Measurements from ENCODE around the gene PSMA6.
"Not testable (repeated sequence)": the region's sequence is repeated elsewhere in the genome, so short reads cannot be mapped to it uniquely, and the experiment has no call there.

Gene PSMA6

GRCh38 chr14:35317820-35318219 is 25.6 kb downstream of the PSMA6 start:
- no peak overlapping the region for H3K27ac ChIP-seq (ENCODE audit: low read length)
- no peak overlapping the region for H3K4me3 ChIP-seq (ENCODE audit: low read length in 2 of 2)
- H3K4me1 ChIP-seq (ENCODE audit: control insufficient read depth, insufficient read depth, low read length): no peaks in the 10 kb centered on the region
- H3K27me3 ChIP-seq (ENCODE audit: control insufficient read depth in 1 of 2, insufficient read depth in 2 of 2, low read length in 2 of 2): no peaks in the 10 kb centered on the region
- no peaks in the 10 kb centered on the region for H3K9me3 ChIP-seq (ENCODE audit: control insufficient read depth in 2 of 2, low read length in 2 of 2)
- H3K9ac ChIP-seq (ENCODE audit: low read length in 2 of 2): no peak overlapping the region
- H3K36me3 ChIP-seq (ENCODE audit: control insufficient read depth in 2 of 2, insufficient read depth in 2 of 2, low read length in 2 of 2): peaks cover 33 to 43% of the 10 kb centered on the region in 2 donors

DNA sequence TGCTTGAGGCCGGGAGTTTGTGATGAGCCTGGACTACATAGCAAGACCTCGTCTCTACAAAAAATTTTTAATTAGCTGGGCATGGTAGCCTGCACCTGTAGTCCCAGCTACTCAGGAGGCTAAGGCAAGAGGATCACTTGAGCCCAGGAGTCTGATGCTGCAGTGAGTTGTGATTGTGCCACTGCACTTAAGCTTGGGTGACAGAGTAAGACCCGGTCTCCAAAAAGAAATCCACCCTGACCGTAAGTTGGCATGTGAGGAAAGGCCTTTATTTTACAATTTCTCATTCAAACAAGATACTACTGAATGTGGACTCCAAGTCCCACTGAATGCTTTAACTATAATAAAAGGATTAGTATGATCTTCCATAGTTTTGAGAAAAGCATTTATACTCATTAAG is 27.3 kb downstream of the PSMA6 start:
- Histone ChIP-seq H3K27ac (ENCODE audit: low read length) (no peak overlapping the region), H3K4me3 (ENCODE audit: low read length in 2 of 2) (no peak overlapping the region), H3K9me3 (ENCODE audit: control insufficient read depth in 2 of 2, low read length in 2 of 2) (no peaks in the 10 kb centered on the region), H3K36me3 (ENCODE audit: control insufficient read depth in 2 of 2, insufficient read depth in 2 of 2, low read length in 2 of 2) (peaks cover 25 to 29% of the 10 kb centered on the region in 2 donors), H3K4me1 (ENCODE audit: control insufficient read depth, insufficient read depth, low read length) (no peaks in the 10 kb centered on the region), H3K9ac (ENCODE audit: low read length in 2 of 2) (no peak overlapping the region), H3K27me3 (ENCODE audit: control insufficient read depth in 1 of 2, insufficient read depth in 2 of 2, low read length in 2 of 2) (no peaks in the 10 kb centered on the region)

GRCh38 chr14:35320472-35320871 is 28.3 kb downstream of the PSMA6 start:
- Histone ChIP-seq H3K27ac (ENCODE audit: low read length) (no peak overlapping the region), H3K4me1 (ENCODE audit: control insufficient read depth, insufficient read depth, low read length) (no peaks in the 10 kb centered on the region), H3K36me3 (ENCODE audit: control insufficient read depth in 2 of 2, insufficient read depth in 2 of 2, low read length in 2 of 2) (peaks cover 17 to 24% of the 10 kb centered on the region in 2 donors), H3K9ac (ENCODE audit: low read length in 2 of 2) (no peak overlapping the region), H3K9me3 (ENCODE audit: control insufficient read depth in 2 of 2, low read length in 2 of 2) (no peaks in the 10 kb centered on the region), H3K4me3 (ENCODE audit: low read length in 2 of 2) (no peak overlapping the region), H3K27me3 (ENCODE audit: control insufficient read depth in 1 of 2, insufficient read depth in 2 of 2, low read length in 2 of 2) (no peaks in the 10 kb centered on the region)

- no peak overlapping the region for H3K27ac ChIP-seq (ENCODE audit: low read length)
- no peak overlapping the region for H3K4me3 ChIP-seq (ENCODE audit: low read length in 2 of 2)
- H3K36me3 ChIP-seq (ENCODE audit: control insufficient read depth in 2 of 2, insufficient read depth in 2 of 2, low read length in 2 of 2): no peaks in the 10 kb centered on the region
- no peaks in the 10 kb centered on the region for H3K4me1 ChIP-seq (ENCODE audit: control insufficient read depth, insufficient read depth, low read length)
- H3K27me3 ChIP-seq (ENCODE audit: control insufficient read depth in 1 of 2, insufficient read depth in 2 of 2, low read length in 2 of 2): no peaks in the 10 kb centered on the region
- H3K9me3 ChIP-seq (ENCODE audit: control insufficient read depth in 2 of 2, low read length in 2 of 2): no peaks in the 10 kb centered on the region
- H3K9ac ChIP-seq (ENCODE audit: low read length in 2 of 2): no peak overlapping the region
These were observed 34.2 kb downstream of the PSMA6 start for GRCh38 chr14:35326375-35326774.

DNA sequence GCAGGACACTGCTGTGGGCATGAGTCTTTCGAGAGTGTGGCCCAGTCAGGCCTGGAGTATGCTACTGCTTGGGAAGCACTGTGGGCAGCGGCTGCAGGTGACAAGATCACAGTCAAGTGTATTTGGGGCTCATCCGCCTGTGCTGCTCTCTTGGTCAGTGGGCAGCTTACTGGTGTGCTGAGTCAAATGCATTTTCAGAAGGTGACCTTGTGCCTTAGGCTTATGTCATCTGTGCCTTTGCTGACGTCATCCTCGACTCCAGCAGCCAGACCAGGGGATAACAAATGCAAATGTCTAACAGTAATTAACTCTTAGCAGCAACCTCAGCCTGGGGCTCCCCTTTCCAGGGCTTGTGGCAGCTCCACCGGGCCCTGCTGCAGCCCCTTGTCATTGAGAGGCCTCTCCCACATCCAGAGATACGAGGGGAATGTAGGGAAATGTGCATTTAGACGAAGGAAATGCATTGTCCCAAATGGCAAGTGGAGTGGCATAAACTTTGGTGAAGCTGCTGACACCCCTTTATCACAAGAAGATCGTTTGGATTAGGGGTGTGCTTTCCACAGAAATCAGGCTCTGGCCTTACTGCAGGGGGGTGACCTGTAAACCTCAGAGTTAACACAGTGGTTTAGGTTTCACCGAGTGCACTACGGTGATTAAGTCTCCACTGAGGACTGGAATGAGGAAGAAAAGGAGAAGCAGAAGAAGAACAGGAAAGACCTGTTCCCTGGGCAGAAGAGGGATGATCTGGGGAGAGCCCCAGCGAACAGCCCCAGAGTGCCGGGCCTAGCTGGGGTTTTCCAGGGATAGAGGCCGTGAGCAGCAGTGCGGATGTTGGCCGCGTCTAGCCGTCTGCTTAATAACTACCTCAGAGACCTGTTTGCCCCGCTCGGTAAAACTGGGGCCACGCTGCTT is 39.7 kb downstream of the PSMA6 start:
- Histone ChIP-seq H3K27ac (ENCODE audit: low read length) (no peak overlapping the region), H3K9me3 (ENCODE audit: control insufficient read depth in 2 of 2, low read length in 2 of 2) (no peaks in the 10 kb centered on the region), H3K9ac (ENCODE audit: low read length in 2 of 2) (no peak overlapping the region), H3K36me3 (ENCODE audit: control insufficient read depth in 2 of 2, insufficient read depth in 2 of 2, low read length in 2 of 2) (no peaks in the 10 kb centered on the region), H3K27me3 (ENCODE audit: control insufficient read depth in 1 of 2, insufficient read depth in 2 of 2, low read length in 2 of 2) (no peaks in the 10 kb centered on the region), H3K4me3 (ENCODE audit: low read length in 2 of 2) (no peak overlapping the region), H3K4me1 (ENCODE audit: control insufficient read depth, insufficient read depth, low read length) (peaks cover 17% of the 10 kb centered on the region)

DNA sequence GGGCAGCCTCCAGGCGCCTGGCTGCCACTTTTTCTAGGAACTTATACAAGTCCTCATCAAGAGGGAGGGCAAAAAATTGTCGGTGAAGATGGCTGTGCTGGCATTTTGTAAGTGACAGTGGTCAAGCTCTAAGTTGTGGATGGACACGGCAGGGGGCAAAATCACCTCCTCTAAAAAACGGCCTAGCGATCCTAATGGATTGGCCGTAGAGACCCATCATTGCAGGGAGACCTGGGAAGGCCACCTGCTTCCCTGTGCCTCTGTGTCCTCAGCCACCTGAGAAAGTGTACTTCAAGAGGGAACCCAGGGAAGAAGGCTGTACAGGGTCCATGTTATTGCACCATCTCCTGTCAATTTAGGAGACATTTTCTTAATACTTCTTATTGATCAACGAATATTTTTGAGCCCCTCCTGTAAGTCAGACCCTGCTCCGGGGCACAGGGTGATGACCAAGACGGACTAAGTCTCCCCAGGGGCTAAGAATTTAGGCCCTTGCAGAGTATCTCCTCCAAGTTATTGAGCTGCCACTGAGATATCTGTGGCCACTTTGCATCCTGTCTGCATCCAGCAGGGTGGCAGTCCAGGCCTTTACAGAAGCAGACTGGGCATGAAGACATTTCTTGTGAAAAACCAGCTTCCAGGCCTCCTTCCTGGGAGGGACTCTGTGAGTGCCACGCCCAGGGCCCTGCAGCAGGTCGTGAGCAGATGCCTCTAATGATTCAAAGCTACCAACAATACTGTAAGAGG is 40.5 kb downstream of the PSMA6 start:
- Histone ChIP-seq H3K4me1 (ENCODE audit: control insufficient read depth, insufficient read depth, low read length) (peaks cover 25% of the 10 kb centered on the region), H3K36me3 (ENCODE audit: control insufficient read depth in 2 of 2, insufficient read depth in 2 of 2, low read length in 2 of 2) (no peaks in the 10 kb centered on the region), H3K9me3 (ENCODE audit: control insufficient read depth in 2 of 2, low read length in 2 of 2) (no peaks in the 10 kb centered on the region), H3K4me3 (ENCODE audit: low read length in 2 of 2) (no peak overlapping the region), H3K9ac (ENCODE audit: low read length in 2 of 2) (peak overlapping the region in 1 of 2 donors; percentile 13), H3K27ac (ENCODE audit: low read length) (no peak overlapping the region), H3K27me3 (ENCODE audit: control insufficient read depth in 1 of 2, insufficient read depth in 2 of 2, low read length in 2 of 2) (no peaks in the 10 kb centered on the region)

DNA sequence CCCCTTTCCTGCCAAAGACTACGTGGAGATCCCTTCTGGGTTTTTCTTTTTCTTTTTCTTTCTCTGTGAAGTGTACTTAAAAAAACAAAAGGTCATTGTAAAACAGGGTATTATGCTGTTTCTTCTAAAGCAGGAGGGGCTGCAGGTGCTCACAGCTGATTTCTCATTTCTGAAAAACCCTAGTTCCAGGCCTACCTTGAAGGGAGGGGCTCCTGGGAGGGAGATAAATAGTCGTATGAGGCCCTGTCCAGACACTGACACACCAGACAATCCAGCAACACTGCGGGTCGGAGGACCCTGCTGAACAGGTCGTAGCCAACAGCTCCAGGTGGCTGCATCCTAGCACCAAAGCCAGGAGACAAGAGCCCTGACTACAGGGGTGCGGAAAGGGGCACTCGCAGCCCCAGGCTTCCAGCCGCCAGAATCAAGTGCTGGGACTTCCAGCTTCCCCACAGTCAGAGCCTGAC is 41.1 kb downstream of the PSMA6 start:
- peaks cover 30% of the 10 kb centered on the region for H3K4me1 ChIP-seq (ENCODE audit: control insufficient read depth, insufficient read depth, low read length)
- H3K9ac ChIP-seq (ENCODE audit: low read length in 2 of 2): peak overlapping the region in 1 of 2 donors; percentile 13
- no peaks in the 10 kb centered on the region for H3K36me3 ChIP-seq (ENCODE audit: control insufficient read depth in 2 of 2, insufficient read depth in 2 of 2, low read length in 2 of 2)
- no peak overlapping the region for H3K4me3 ChIP-seq (ENCODE audit: low read length in 2 of 2)
- peak overlapping the region; percentile 31 for H3K27ac ChIP-seq (ENCODE audit: low read length)
- H3K27me3 ChIP-seq (ENCODE audit: control insufficient read depth in 1 of 2, insufficient read depth in 2 of 2, low read length in 2 of 2): no peaks in the 10 kb centered on the region
- no peaks in the 10 kb centered on the region for H3K9me3 ChIP-seq (ENCODE audit: control insufficient read depth in 2 of 2, low read length in 2 of 2)

- peaks cover 33% of the 10 kb centered on the region for H3K4me1 ChIP-seq (ENCODE audit: control insufficient read depth, insufficient read depth, low read length)
- no peak overlapping the region for H3K9ac ChIP-seq (ENCODE audit: low read length in 2 of 2)
- no peak overlapping the region for H3K4me3 ChIP-seq (ENCODE audit: low read length in 2 of 2)
- peak overlapping the region; percentile 31 for H3K27ac ChIP-seq (ENCODE audit: low read length)
- H3K9me3 ChIP-seq (ENCODE audit: control insufficient read depth in 2 of 2, low read length in 2 of 2): no peaks in the 10 kb centered on the region
- H3K27me3 ChIP-seq (ENCODE audit: control insufficient read depth in 1 of 2, insufficient read depth in 2 of 2, low read length in 2 of 2): no peaks in the 10 kb centered on the region
- no peaks in the 10 kb centered on the region for H3K36me3 ChIP-seq (ENCODE audit: control insufficient read depth in 2 of 2, insufficient read depth in 2 of 2, low read length in 2 of 2)
These were observed 41.9 kb downstream of the PSMA6 start for GRCh38 chr14:35333797-35334743.

- Histone ChIP-seq H3K9ac (ENCODE audit: low read length in 2 of 2) (peak overlapping the region; percentile 55 to 68), H3K27ac (ENCODE audit: low read length) (peak overlapping the region; percentile 95), H3K36me3 (ENCODE audit: control insufficient read depth in 2 of 2, insufficient read depth in 2 of 2, low read length in 2 of 2) (no peaks in the 10 kb centered on the region), H3K4me3 (ENCODE audit: low read length in 2 of 2) (peak overlapping the region in 1 of 2 donors; percentile 15), H3K4me1 (ENCODE audit: control insufficient read depth, insufficient read depth, low read length) (peaks cover 42% of the 10 kb centered on the region), H3K27me3 (ENCODE audit: control insufficient read depth in 1 of 2, insufficient read depth in 2 of 2, low read length in 2 of 2) (no peaks in the 10 kb centered on the region), H3K9me3 (ENCODE audit: control insufficient read depth in 2 of 2, low read length in 2 of 2) (no peaks in the 10 kb centered on the region)
These were observed 43.4 kb downstream of the PSMA6 start for GRCh38 chr14:35335388-35336092.

- H3K27me3 ChIP-seq (ENCODE audit: control insufficient read depth in 1 of 2, insufficient read depth in 2 of 2, low read length in 2 of 2); H3K9me3 ChIP-seq (ENCODE audit: control insufficient read depth in 2 of 2, low read length in 2 of 2); H3K36me3 ChIP-seq (ENCODE audit: control insufficient read depth in 2 of 2, insufficient read depth in 2 of 2, low read length in 2 of 2); H3K4me3 ChIP-seq (ENCODE audit: low read length in 2 of 2): not testable (repeated sequence)
- Histone ChIP-seq H3K4me1 (ENCODE audit: control insufficient read depth, insufficient read depth, low read length) (peaks cover 47% of the 10 kb centered on the region), H3K9ac (ENCODE audit: low read length in 2 of 2) (peak overlapping the region; percentile 55 to 68), H3K27ac (ENCODE audit: low read length) (peak overlapping the region; percentile 95)
These were observed 44.0 kb downstream of the PSMA6 start for GRCh38 chr14:35336171-35336493.

Data from stomach smooth muscle (tissue), 2 donors.